NCI-H2227 (cell line): ENCODE data around the gene ZNF467.
A peak's percentile ranks its signal among the peaks of the same experiment; 100 is the strongest.

Experiments used
- DNase-seq: peaks from one replicate; lab custom pipeline; 2025; ENCODE audit not compliant: unreplicated experiment; lab: John Stamatoyannopoulos, UW

The ZNF467 gene, protein sequence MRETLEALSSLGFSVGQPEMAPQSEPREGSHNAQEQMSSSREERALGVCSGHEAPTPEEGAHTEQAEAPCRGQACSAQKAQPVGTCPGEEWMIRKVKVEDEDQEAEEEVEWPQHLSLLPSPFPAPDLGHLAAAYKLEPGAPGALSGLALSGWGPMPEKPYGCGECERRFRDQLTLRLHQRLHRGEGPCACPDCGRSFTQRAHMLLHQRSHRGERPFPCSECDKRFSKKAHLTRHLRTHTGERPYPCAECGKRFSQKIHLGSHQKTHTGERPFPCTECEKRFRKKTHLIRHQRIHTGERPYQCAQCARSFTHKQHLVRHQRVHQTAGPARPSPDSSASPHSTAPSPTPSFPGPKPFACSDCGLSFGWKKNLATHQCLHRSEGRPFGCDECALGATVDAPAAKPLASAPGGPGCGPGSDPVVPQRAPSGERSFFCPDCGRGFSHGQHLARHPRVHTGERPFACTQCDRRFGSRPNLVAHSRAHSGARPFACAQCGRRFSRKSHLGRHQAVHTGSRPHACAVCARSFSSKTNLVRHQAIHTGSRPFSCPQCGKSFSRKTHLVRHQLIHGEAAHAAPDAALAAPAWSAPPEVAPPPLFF

DNA sequence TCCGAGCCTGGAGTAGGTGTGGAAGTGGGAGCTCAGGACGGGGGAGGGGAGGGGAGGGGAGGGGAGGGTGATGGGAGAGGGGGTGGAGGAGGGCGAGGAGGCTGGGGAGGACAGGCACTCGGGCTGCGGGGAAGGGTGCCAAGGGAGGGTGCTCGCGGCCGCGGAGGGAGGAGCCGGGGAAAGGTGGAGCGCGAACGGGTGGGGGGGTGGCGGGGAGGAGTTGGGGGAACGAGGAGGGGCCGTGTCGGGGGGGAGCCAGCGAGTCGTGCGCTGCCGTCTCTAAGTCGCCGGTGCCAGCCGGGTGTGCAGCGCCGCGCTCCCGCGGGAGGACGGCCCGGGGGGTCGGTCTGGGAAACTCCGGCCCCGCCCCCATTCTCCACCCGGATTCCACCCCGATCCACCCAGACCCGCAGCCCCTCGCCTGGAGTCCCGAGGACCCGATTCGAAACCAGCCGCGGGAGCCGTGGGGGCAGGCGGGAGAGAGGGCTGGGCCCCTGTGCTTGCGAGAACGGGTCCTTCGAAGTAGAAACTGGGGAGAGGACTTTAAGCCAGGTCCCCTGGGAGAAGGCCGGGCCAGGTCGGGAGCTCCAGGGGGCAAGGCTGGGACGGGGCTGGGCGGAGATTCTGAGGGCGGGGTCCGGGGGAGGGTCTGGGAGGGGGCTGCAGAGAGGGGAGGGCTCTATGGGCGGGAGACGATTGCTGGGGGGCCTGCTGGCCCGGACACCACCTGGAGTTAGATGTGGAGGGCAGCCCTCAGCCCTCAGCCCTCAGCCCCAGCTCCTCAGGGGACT is at the start of gene ZNF467:
TSS of gene ZNF467 (minus strand) at position 143 of the 791 bp plus-strand sequence. CDS start 2,556 bp downstream, outside the sequence.
- peak; percentile 72 for DNase-seq

DNA sequence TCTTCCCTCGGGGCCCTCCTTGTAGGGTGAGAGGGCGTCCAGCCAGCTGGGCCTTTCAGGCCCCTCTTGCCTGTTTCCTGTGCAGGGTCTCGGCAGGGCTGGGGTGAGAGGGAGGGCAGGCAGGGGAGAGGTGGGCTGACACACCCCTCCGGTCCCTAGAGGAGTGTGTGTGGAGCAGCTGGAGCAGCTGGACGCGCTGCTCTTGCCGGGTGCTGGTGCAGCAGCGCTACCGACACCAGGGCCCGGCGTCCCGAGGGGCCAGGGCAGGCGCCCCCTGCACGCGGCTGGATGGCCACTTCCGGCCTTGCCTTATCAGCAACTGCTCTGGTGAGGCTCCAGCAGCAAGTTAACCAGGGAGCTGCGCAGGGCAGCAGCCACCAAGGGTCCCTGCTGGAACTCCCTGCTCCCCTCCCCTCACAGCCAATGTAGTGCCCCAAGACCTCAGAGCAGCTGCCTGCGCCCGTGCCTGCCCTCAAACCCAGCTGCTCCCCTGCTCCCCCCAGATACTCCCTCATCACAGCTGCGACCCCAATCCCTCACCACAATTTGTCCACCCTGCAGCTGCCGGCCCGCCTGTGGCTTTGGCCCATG is 49.1 kb upstream of the ZNF467 start:
- DNase-seq: no peak

DNA sequence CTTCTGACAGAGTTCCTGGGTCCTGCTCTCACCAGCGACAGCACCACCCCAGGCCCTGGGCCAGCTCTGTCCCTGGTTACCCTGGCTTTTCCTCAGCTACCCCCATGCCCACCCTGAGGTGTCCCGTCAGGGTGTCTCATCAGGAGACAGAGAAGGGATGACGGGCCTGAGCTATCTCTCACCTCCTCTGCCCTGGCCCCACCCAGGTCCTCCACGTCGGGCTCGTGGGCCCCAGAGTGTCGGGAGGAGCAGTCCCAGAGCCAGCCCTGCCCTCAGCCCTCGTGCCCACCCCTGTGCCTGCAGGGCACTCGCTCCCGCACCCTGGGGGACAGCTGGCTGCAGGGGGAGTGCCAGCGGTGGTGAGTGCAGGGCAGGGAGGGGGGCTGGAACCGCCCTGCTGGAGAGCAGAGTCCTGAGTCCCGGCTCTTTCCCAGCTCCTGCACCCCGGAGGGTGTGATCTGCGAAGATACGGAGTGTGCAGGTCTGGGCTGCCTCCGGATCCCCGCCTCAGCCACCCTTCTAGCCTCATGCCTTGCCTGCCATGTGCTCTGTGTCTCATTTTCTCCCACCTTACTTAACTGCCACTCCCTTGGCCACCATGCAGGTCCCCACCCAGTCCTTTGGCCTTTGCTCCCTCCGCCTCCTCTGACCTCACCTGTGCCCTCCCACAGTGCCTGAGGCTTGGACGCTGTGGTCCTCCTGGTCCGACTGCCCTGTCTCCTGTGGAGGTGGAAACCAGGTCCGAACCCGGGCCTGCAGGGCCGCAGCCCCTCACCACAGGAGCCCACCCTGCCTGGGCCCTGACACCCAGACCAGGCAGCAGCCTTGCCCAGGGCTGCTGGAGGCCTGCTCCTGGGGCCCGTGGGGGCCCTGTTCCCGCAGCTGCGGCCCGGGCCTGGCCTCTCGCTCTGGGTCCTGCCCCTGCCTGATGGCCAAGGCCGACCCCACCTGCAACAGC is 48.1 kb upstream of the ZNF467 start:
- DNase-seq: no peak

DNA sequence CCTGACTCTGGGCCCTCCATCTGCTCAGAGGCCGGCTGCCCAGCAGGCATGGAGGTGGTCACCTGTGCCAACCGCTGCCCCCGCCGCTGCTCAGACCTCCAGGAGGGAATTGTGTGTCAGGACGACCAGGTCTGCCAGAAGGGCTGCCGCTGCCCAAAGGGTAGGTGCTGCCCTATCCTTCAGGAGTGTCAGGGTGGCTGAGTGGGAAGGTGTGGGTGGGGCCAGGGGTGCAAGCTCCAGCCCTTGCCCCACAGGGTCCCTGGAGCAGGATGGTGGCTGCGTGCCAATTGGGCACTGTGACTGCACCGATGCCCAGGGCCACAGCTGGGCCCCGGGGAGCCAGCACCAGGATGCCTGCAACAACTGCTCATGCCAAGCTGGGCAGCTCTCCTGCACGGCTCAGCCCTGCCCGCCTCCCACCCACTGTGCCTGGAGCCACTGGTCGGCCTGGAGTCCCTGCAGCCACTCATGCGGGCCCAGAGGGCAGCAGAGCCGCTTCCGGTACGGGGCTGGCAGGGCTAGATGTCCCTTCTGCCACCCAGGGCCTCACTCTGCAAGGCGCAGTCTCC is 47.3 kb upstream of the ZNF467 start:
- DNase-seq: no peak

DNA sequence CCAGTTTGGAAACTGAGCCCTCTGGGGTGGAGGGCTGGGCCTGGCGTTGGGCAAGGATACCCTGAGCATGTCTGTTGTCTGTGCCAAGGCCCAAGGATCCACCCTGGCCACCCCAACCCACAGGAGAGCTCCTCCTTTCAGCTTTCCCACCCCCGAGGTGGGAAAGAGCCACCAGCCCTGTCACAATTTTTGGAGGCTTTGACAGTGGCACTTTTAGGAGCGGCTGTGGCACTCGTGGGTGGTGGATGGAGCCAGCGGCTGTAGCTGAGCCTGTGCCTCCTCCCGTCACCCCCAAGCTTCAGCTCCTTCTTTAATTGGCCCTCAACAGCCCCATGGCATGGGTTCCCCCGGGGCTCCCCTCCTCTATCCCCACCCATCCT is 46.6 kb upstream of the ZNF467 start:
- DNase-seq: no peak

DNA sequence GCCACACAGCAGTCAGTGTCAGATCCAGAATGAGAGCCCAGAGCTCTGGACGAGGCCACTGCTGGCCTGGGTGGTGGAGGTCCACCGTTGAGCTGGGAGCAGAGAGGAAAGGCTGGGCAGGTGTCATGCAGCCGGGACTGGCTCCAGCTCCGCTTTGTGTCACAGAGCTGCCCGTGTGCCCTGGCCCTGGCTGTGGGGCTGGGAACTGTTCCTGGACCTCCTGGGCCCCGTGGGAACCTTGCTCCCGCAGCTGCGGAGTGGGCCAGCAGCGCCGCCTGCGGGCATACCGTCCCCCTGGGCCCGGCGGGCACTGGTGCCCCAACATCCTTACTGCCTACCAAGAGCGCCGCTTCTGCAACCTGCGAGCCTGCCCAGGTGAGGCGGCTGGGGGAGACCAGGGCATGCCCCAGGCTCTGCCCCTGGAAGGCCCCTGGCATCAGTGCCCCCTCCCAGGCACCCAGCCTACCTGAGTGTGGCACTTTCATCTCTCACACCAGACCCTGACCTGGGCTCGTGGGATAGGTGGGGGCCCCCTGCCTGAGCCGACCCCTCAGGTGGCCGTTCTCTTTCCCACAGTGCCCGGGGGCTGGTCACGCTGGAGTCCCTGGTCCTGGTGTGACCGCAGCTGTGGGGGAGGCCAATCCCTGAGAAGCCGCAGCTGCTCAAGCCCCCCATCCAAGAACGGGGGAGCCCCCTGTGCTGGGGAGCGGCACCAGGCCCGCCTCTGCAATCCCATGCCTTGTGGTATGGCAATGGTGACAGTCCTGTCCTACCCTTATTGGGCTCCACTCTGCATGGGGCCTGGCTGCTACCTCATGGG is 46.0 kb upstream of the ZNF467 start:
- no peak for DNase-seq

DNA sequence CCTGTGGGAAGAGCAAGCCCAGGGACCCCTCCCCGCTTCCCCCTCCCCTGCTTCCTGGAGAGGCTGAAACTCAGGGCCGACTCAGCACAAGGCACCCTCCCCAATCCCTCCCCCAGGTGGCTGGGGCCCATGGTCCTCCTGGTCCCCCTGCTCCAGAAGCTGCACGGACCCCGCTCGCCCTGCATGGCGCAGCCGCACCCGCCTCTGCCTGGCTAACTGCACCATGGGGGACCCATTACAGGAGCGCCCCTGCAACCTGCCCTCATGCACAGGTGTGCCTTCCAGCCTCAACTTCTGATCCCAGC is 45.1 kb upstream of the ZNF467 start:
- DNase-seq: no peak

DNA sequence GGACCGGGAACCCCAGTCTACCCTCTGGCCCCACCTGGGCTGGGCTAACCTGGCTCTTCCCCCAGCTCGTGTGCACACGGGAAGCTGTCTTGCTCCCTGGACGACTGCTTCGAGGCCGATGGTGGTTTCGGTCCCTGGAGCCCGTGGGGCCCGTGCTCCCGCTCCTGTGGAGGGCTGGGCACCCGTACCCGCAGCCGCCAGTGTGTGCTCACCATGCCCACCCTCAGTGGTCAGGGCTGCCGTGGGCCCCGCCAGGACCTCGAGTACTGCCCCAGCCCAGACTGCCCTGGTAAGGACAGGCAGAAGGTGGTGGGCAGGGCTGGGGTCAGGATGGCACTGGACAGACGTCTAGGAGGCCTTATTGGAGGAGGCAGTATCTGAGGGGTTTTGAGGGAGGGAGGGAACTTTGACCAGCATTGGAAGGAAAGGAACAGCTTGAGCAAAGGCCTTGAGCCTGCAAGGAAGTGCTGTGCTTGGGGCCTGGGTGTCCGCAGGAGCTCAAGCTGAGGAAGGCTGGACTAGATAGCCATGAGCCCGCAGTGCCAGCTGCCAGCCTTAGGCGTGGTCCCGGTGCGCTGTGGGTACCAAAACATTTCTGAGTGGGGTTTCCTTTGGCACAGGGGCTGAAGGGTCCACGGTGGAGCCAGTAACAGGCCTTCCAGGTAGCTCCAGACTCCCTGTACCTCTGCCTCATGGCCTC is 44.6 kb upstream of the ZNF467 start:
- no peak for DNase-seq

DNA sequence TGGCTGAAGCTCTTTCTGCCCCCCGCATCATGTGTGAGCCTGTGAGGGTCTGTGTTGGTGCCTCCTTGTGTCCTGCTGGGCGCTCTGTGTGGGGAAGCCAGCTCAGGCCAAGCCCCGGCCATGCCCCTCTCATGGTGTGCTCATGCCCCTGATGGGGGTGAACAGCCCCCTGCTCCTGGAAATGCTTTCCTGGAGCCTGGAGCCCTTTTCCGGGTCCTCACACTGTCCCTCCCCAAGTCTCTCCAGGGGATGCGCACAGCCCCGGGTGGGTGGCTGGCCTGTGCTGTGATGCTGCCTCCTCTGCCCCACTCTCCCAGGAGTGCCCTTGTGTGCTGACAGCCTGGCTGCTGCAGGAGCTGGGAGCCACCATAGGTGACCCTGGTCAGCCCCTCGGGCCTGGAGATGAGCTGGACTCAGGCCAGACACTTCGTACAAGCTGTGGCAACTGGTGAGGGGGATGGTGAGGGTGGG is 43.9 kb upstream of the ZNF467 start:
- DNase-seq: no peak

DNA sequence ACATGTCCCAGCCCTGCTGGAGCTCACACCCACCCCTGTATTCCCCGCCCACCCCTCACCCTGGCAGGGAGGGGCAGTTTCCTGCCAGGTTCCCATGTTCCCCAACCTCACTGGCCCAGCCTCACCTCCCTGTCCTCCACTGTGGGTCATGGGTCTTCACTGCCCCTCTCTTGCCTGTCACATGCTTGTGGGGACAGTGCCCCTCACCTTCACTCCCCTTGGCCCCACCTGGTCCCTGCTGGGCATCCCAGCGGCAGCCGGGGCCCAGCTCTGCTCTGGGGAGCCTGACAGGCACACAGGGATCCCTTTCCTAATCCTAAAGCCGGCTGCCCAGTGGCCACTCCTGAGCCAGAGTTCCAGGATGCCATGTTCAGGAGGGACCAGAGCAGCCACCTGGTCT is 43.4 kb upstream of the ZNF467 start:
- DNase-seq: no peak

DNA sequence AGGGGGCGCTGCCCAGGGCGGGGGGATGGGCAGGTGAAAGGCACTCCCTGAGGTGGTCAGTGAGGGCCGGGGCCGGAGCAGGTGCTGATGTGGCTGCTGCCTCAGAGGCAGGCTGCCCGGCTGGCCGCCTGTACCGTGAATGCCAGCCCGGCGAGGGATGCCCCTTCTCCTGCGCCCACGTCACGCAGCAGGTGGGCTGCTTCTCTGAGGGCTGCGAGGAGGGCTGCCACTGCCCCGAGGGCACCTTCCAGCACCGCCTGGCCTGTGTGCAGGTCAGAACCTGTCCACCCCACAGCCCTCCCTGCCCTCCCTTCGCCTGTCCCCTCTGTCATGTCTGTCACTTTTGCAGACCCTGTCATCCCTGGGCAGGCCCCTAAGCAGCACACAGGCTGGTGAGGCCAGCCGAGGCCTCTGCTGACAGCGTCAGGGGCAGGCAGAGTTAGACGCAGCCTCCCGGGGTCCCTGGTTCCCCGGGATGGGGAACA is 42.9 kb upstream of the ZNF467 start:
- no peak for DNase-seq

DNA sequence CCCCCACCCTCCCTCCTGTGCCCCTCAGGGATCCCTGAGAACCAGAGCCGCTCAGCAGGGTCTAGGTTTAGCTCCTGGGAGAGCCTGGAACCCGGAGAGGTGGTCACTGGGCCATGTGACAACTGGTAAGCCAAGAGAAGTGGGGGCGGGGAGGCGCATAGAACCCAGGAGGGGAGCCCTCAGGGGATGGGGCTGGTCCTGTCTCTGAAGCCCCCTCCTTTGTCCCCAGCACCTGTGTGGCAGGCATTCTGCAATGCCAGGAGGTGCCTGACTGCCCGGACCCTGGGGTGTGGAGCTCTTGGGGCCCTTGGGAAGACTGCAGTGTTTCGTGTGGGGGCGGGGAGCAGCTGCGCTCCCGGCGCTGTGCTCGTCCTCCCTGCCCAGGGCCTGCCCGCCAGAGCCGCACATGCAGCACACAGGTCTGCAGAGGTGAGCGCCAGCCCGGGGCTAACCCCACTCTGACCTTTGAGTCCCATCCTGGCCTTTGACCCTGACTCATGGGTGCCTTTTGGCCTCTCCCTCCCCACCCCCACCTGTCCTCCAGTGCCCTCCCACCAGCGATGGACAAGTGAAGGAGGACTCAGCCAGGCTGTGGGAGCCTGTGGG is 42.4 kb upstream of the ZNF467 start:
- no peak for DNase-seq

DNA sequence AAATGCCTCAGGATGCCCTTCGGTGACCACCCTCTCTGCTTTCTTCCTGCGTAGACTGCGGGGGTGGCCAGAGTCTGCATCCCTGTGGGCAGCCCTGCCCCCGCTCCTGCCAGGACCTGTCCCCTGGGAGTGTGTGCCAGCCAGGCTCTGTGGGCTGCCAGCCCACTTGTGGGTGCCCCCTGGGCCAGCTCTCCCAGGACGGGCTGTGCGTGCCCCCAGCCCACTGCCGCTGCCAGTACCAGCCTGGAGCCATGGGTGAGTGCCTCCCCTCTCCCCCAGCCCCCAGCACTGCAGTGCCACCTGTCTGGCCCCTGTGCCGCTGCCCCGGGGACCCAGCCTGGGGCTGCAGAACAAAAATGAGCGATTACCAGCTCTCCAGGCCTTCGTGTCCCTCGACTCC is 41.7 kb upstream of the ZNF467 start:
- no peak for DNase-seq

DNA sequence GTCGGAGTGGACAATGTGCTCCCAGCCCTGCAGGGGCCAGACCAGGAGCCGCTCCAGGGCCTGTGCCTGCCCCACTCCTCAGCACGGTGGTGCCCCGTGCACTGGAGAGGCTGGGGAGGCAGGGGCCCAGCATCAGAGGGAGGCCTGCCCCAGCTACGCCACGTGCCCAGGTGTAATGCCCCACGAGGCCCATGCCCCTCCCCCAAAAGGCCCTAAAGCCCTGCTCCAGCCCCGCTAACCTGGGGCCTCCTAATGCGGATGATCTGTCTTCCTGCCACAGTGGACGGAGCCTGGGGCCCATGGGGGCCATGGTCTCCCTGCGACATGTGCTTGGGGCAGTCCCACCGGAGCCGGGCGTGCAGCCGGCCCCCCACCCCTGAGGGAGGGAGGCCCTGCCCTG is 41.1 kb upstream of the ZNF467 start:
- DNase-seq: no peak

DNA sequence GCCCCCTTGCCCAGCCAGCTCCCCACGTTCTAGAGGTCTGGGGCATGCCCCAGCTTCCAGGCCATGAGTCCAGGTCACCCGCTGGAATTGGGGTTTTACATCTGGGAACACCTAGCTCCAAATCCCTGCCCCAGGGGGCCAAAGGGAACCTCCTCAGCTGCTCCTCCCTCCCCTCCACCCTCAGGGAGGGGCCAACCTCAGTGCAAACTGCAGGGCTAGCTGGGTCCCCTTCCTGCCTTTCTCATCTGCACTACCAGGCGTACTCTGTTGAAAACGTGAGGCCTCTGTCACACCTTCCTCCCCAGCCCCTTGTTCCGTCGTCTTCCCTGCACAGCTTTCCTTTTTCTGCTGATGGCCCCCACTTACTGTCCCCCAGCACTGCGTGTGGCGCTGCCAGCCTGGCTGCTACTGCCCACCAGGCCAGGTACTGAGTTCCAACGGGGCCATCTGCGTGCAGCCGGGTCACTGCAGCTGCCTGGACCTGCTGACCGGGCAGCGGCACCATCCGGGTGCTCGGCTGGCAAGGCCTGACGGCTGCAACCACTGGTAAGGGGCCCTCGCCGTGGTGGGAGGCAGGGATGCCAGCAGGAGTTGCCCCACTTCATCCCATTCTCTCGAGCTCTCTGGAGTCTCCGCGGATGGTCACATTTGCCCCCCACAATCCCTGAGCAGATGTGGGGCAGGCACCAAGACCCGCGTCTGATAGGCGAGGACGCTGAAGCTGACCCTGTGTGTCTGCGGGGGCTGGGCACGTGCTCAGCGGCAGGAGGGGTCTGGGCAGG is 40.1 kb upstream of the ZNF467 start:
- no peak for DNase-seq

DNA sequence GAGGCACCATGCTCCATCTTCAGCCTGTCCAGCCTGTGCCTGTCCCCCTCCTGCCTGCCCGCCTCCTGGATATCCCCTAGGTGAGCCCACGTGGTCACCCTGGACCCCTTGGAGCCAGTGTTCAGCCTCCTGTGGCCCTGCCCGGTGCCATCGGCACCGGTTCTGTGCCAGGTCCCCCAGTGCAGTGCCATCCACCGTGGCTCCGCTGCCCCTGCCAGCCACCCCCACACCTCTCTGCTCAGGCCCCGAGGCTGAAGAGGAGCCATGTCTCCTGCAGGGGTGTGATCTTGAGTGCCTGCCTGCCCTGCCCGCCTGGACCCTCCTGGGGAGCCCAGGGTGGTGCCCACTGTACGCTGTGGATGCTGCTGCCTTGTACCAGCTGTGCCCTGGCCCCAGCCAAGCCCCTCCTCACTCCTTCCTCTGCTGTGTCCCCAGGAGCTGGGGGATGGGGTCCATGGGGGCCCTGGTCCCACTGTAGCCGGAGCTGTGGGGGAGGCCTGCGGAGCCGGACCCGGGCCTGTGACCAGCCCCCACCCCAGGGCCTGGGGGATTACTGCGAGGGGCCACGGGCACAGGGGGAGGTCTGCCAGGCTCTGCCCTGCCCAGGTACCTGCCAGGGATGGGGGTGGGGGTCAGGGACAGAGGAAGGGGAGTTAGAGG is 38.6 kb upstream of the ZNF467 start:
- DNase-seq: no peak

DNA sequence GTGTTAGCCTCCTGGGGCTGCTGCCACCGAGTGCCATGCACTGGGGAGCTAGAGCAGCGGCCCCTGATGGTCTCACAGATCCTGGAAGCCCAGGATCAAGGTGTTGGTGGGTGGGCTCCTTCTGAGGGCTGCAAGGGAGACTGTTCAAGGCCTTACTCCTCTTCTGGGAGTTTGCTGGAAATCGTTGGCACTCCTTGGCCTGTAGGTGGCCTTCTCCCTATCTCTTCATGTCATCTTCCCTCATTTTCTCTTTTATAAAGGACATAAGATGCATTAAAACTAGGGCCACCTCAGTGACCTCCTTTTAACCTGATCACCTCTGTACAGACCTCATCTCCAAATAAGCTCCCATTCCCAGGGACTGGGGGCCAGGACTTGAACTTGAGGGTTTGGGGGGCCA is 37.8 kb upstream of the ZNF467 start:
- DNase-seq: peak; percentile 12
